Measurements from ENCODE around the gene MLN.

The MLN gene

GRCh38 chr6:33770124-33770832, 33.5 kb downstream of the MLN start:
- no peak for DNase-seq

GRCh38 chr6:33769248-33769821, 34.5 kb downstream of the MLN start:
- DNase-seq = no peak

GRCh38 chr6:33768644-33769120, 35.1 kb downstream of the MLN start:
- peak; percentile 58 to 72 for DNase-seq

GRCh38 chr6:33766921-33767907, 36.6 kb downstream of the MLN start:
- DNase-seq = no peak

GRCh38 chr6:33765368-33765767, 38.4 kb downstream of the MLN start:
- no peak for DNase-seq

GRCh38 chr6:33764036-33764435, 39.8 kb downstream of the MLN start:
- no peak for DNase-seq

- DNase-seq = no peak
Observed at GRCh38 chr6:33763483-33763882, 40.3 kb downstream of the MLN start.

GRCh38 chr6:33762713-33763112, 41.1 kb downstream of the MLN start:
- DNase-seq = no peak

- DNase-seq = peak; percentile 29 to 35
Observed at GRCh38 chr6:33761922-33762629, 41.7 kb downstream of the MLN start.

- no peak for DNase-seq
Observed at GRCh38 chr6:33761581-33761921, 42.3 kb downstream of the MLN start.

GRCh38 chr6:33759887-33760629, 43.7 kb downstream of the MLN start:
- no peak for DNase-seq

GRCh38 chr6:33758815-33759216, 45.0 kb downstream of the MLN start:
- no peak for DNase-seq

- no peak for DNase-seq
Observed at GRCh38 chr6:33757906-33758305, 45.9 kb downstream of the MLN start.

GRCh38 chr6:33757113-33757512, 46.7 kb downstream of the MLN start:
- no peak for DNase-seq

GRCh38 chr6:33756211-33756954, 47.4 kb downstream of the MLN start:
- DNase-seq = no peak

- no peak for DNase-seq
Observed at GRCh38 chr6:33755070-33755869, 48.5 kb downstream of the MLN start.

- no peak for DNase-seq
Observed at GRCh38 chr6:33754222-33754621, 49.6 kb downstream of the MLN start.

- DNase-seq = no peak
Observed at GRCh38 chr6:33752646-33753015, 51.2 kb downstream of the MLN start.

- DNase-seq = no peak
Observed at GRCh38 chr6:33751771-33752645, 51.8 kb downstream of the MLN start.
